Neutrophil (primary cell): ENCODE results near the gene COL4A3.

Experiments
- H3K27ac ChIP-seq: fragments of 200-600 bp; sonication (generic); 2 replicates; pipeline ENCODE4 v1.5.1; 2016; ENCODE audit warnings: mild to moderate bottlenecking, moderate library complexity
- H3K27me3 ChIP-seq: fragments of 200-600 bp; sonication (generic); 2 replicates; pipeline ENCODE4 v1.6.0; 2016; ENCODE audit warnings: mild to moderate bottlenecking
- H3K36me3 ChIP-seq: fragments of 200-600 bp; sonication (generic); 2 replicates; pipeline ENCODE4 v1.5.1; 2017
- H3K4me1 ChIP-seq, 2 experiments: fragments of 200-600 bp in 1 of 2; sonication (generic) in 1 of 2; 1 replicate in 1 of 2; 2 replicates in 1 of 2; pipeline versions ENCODE4 v1.5.1 to v1.6.1; 2013 to 2016; ENCODE audit warnings: low read depth in 1 of 2, low read length in 1 of 2, mild to moderate bottlenecking in 1 of 2, moderate library complexity in 1 of 2; ENCODE audit not compliant: control insufficient read depth in 1 of 2, insufficient read depth in 1 of 2
- H3K4me3 ChIP-seq, 2 experiments: fragments of 200-600 bp in 1 of 2; sonication (generic) in 1 of 2; 1 replicate in 1 of 2; 2 replicates in 1 of 2; pipeline ENCODE4 v1.5.1; 2013 to 2016; ENCODE audit warnings: low read depth in 1 of 2, low read length in 1 of 2, mild to moderate bottlenecking in 1 of 2, moderate library complexity in 1 of 2
- H3K9me3 ChIP-seq: fragments of 200-600 bp; sonication (generic); 2 replicates; pipeline ENCODE4 v1.5.1; 2016
- CTCF ChIP-seq: fragments of 200-600 bp; sonication (generic); IDR thresholded peaks from 2 replicates; pipeline ENCODE4 v1.5.1; 2016; ENCODE audit warnings: antibody characterized with exemption

Gene COL4A3

GRCh38 chr2:227186751-227187150 lies 22.3 kb downstream of the COL4A3 start:
- Histone ChIP-seq H3K27me3 (no peaks in the 10 kb centered on the region), H3K4me1 (no peaks in the 10 kb centered on the region), H3K27ac (no peak overlapping the region), H3K4me3 (no peak overlapping the region), H3K36me3 (no peaks in the 10 kb centered on the region), H3K9me3 (no peaks in the 10 kb centered on the region)
- TF ChIP-seq CTCF: no peak

GRCh38 chr2:227188292-227188691 lies 23.9 kb downstream of the COL4A3 start:
- H3K36me3 ChIP-seq: no peaks in the 10 kb centered on the region
- no peaks in the 10 kb centered on the region for H3K4me1 ChIP-seq
- no peak for TF ChIP-seq CTCF
- H3K27ac ChIP-seq: no peak overlapping the region
- no peaks in the 10 kb centered on the region for H3K27me3 ChIP-seq
- H3K9me3 ChIP-seq: no peaks in the 10 kb centered on the region
- H3K4me3 ChIP-seq: no peak overlapping the region

- Histone ChIP-seq H3K27me3 (no peaks in the 10 kb centered on the region), H3K4me1 (no peaks in the 10 kb centered on the region), H3K27ac (no peak overlapping the region), H3K36me3 (no peaks in the 10 kb centered on the region), H3K9me3 (no peaks in the 10 kb centered on the region), H3K4me3 (no peak overlapping the region)
- no peak for TF ChIP-seq CTCF
These were observed 26.9 kb downstream of the COL4A3 start for GRCh38 chr2:227191367-227191766.

- H3K27me3 ChIP-seq: no peaks in the 10 kb centered on the region
- H3K27ac ChIP-seq: no peak overlapping the region
- no peaks in the 10 kb centered on the region for H3K36me3 ChIP-seq
- H3K9me3 ChIP-seq: no peaks in the 10 kb centered on the region
- no peak overlapping the region for H3K4me3 ChIP-seq
- no peak for TF ChIP-seq CTCF
- H3K4me1 ChIP-seq: no peaks in the 10 kb centered on the region
These were observed 28.1 kb downstream of the COL4A3 start for GRCh38 chr2:227192491-227192890.

- Histone ChIP-seq H3K4me1 (no peaks in the 10 kb centered on the region), H3K36me3 (no peaks in the 10 kb centered on the region), H3K27me3 (no peaks in the 10 kb centered on the region), H3K4me3 (no peak overlapping the region), H3K27ac (no peak overlapping the region), H3K9me3 (no peaks in the 10 kb centered on the region)
- TF ChIP-seq CTCF: no peak
These were observed 29.8 kb downstream of the COL4A3 start for GRCh38 chr2:227194219-227194618.

- Histone ChIP-seq H3K36me3 (no peaks in the 10 kb centered on the region), H3K9me3 (no peaks in the 10 kb centered on the region), H3K4me3 (no peak overlapping the region), H3K4me1 (no peaks in the 10 kb centered on the region), H3K27ac (no peak overlapping the region), H3K27me3 (no peaks in the 10 kb centered on the region)
- no peak for TF ChIP-seq CTCF
These were observed 34.4 kb downstream of the COL4A3 start for GRCh38 chr2:227198866-227199265.
